Measurements from ENCODE around the gene WDR11. TPM values are rescaled to one million over a fixed set of nuclear protein-coding genes. Genes with fewer than 3 reads are reported as not detected.

Gene WDR11, protein sequence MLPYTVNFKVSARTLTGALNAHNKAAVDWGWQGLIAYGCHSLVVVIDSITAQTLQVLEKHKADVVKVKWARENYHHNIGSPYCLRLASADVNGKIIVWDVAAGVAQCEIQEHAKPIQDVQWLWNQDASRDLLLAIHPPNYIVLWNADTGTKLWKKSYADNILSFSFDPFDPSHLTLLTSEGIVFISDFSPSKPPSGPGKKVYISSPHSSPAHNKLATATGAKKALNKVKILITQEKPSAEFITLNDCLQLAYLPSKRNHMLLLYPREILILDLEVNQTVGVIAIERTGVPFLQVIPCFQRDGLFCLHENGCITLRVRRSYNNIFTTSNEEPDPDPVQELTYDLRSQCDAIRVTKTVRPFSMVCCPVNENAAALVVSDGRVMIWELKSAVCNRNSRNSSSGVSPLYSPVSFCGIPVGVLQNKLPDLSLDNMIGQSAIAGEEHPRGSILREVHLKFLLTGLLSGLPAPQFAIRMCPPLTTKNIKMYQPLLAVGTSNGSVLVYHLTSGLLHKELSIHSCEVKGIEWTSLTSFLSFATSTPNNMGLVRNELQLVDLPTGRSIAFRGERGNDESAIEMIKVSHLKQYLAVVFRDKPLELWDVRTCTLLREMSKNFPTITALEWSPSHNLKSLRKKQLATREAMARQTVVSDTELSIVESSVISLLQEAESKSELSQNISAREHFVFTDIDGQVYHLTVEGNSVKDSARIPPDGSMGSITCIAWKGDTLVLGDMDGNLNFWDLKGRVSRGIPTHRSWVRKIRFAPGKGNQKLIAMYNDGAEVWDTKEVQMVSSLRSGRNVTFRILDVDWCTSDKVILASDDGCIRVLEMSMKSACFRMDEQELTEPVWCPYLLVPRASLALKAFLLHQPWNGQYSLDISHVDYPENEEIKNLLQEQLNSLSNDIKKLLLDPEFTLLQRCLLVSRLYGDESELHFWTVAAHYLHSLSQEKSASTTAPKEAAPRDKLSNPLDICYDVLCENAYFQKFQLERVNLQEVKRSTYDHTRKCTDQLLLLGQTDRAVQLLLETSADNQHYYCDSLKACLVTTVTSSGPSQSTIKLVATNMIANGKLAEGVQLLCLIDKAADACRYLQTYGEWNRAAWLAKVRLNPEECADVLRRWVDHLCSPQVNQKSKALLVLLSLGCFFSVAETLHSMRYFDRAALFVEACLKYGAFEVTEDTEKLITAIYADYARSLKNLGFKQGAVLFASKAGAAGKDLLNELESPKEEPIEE
- total RNA-seq, result 10 to 100 TPM; 77.6 to 91.5 TPM
- polyA plus RNA-seq (ENCODE audit: insufficient read length in 2 of 2), result 10 to 100 TPM; 68.4 to 70.8 TPM
- long read RNA-seq, donor 1, full-length matches to known transcripts, result 26 of 35 reads
- long read RNA-seq, donor 1, partial matches to known transcripts, result 9 of 35 reads
- long read RNA-seq, donor 1, other reads (novel, unspliced or antisense), result 0 of 35 reads
- long read RNA-seq, donor 2, full-length matches to known transcripts, result 4 of 4 reads
- long read RNA-seq, donor 2, partial matches to known transcripts, result 0 of 4 reads
- long read RNA-seq, donor 2, other reads (novel, unspliced or antisense), result 0 of 4 reads
- long read RNA-seq, donor 3, full-length matches to known transcripts, result 5 of 5 reads
- long read RNA-seq, donor 3, partial matches to known transcripts, result 0 of 5 reads
- long read RNA-seq, donor 3, other reads (novel, unspliced or antisense), result 0 of 5 reads
- long read RNA-seq, donor 4, full-length matches to known transcripts, result 14 of 20 reads
- long read RNA-seq, donor 4, partial matches to known transcripts, result 6 of 20 reads
- long read RNA-seq, donor 4, other reads (novel, unspliced or antisense), result 0 of 20 reads

DNA sequence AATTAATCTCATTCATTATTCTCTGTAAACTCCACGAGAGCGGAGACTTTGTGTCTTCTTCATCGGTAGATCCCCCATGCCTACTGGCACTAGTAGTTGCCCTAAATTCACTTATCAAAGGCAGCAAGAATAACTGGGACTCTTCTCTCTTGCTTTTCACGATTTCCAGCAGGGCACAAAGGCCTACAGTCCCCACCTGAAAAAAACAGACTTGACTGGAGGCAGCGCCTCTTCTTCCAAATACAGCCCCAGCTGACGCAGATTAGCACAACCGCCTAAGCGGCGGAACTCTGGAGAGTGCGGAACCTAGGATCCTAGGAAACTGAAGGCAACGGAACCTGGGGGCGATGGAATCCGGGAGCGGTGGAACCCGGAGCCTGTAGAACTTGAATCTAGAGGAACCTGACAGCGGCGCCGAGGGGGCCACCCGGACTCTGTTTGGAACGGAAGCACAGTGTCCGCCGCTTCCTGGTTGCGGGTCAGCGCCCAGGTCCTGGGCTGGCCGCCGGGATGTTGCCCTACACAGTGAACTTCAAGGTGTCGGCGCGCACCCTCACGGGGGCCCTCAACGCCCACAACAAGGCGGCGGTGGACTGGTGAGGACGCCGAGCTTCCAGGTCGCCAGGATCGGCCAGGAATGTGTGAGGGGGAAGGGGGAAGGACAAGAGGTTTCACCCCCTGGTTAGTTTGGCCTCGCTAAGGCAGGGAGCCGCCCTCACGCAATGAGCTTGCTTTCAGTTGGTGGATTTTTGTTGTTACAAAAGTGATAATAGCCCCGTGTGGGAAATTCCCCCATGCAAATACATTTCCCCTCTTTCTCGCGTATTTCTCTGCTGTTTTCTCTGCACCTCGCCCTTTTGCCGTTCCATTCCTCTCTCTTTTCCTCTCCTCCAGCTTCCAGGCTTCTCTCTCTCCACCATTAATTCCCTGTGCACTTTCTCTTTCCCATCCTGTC is at the start of gene WDR11:
WDR11 (plus strand) TSS at position 452 of the 955 bp plus-strand sequence; CDS start at position 511, 59 bp downstream.
- Histone ChIP-seq H3K27me3 (ENCODE audit: control insufficient read depth, insufficient read depth, low read length) (no peaks in the 10 kb centered on the region), H3K4me3 (ENCODE audit: low read depth, low read length) (peak within 1 kb of the TSS; percentile 61), H3K9me3 (ENCODE audit: control insufficient read depth, insufficient read depth, low read length) (no peaks in the 10 kb centered on the region), H3K4me1 (ENCODE audit: control insufficient read depth, insufficient read depth, low read length) (peaks cover 4% of the 10 kb centered on the region), H3K27ac (ENCODE audit: low read depth, low read length) (peak within 1 kb of the TSS; percentile 82), H3K36me3 (ENCODE audit: control insufficient read depth, insufficient read depth, low read length) (no peaks in the 10 kb centered on the region)
- peak; percentile 75 to 98 (median 86) for DNase-seq (ENCODE audit: low read depth in 4 of 6, low spot score in 6 of 6)
- 3% methylated on average over 43 of the region's 45 CpGs for WGBS (ENCODE audit: insufficient coverage)

DNA sequence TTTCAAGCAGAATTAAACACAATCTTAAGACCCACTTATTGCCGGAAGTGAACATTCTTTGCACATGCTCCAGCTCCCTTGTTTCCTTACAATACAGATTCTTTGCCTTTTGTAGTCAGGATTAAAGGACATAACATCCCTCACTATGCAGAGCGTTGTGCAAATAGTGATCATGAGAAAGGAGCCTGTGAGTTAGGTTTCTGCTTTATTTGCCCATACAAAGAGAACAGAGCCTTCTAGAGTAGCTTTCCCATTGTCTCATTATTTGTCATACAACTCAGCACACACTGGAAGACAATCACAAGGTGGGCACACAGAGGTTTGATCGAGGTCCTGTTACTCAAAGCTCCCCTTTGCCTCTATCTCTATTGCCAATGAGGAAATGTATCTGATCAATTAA is 48.2 kb upstream of the WDR11 start:
- Histone ChIP-seq H3K27ac (ENCODE audit: low read depth, low read length) (no peak overlapping the region), H3K4me3 (ENCODE audit: low read depth, low read length) (no peak overlapping the region), H3K36me3 (ENCODE audit: control insufficient read depth, insufficient read depth, low read length) (no peaks in the 10 kb centered on the region), H3K27me3 (ENCODE audit: control insufficient read depth, insufficient read depth, low read length) (no peaks in the 10 kb centered on the region), H3K9me3 (ENCODE audit: control insufficient read depth, insufficient read depth, low read length) (no peaks in the 10 kb centered on the region), H3K4me1 (ENCODE audit: control insufficient read depth, insufficient read depth, low read length) (no peaks in the 10 kb centered on the region)
- no CpG with 5 or more reads among the region's 3 CpGs for whole genome bisulfite sequencing (ENCODE audit: insufficient coverage)
- DNase-seq (ENCODE audit: low read depth in 4 of 6, low spot score in 6 of 6), result no peak

- no peaks in the 10 kb centered on the region for H3K4me1 ChIP-seq (ENCODE audit: control insufficient read depth, insufficient read depth, low read length)
- peak in 1 of 6 donors; percentile 70 for DNase-seq (ENCODE audit: low read depth in 4 of 6, low spot score in 6 of 6)
- no peaks in the 10 kb centered on the region for H3K27me3 ChIP-seq (ENCODE audit: control insufficient read depth, insufficient read depth, low read length)
- no peak overlapping the region for H3K4me3 ChIP-seq (ENCODE audit: low read depth, low read length)
- H3K9me3 ChIP-seq (ENCODE audit: control insufficient read depth, insufficient read depth, low read length), result no peaks in the 10 kb centered on the region
- no peak overlapping the region for H3K27ac ChIP-seq (ENCODE audit: low read depth, low read length)
- WGBS (ENCODE audit: insufficient coverage), result 75% methylated on average over 1 of the region's 5 CpGs
- H3K36me3 ChIP-seq (ENCODE audit: control insufficient read depth, insufficient read depth, low read length), result no peaks in the 10 kb centered on the region
Measured at GRCh38 chr10:120803972-120804371, 47.2 kb upstream of the WDR11 start.

- no peak overlapping the region for H3K27ac ChIP-seq (ENCODE audit: low read depth, low read length)
- H3K27me3 ChIP-seq (ENCODE audit: control insufficient read depth, insufficient read depth, low read length), result no peaks in the 10 kb centered on the region
- H3K4me1 ChIP-seq (ENCODE audit: control insufficient read depth, insufficient read depth, low read length), result peaks cover under 1% of the 10 kb centered on the region
- H3K36me3 ChIP-seq (ENCODE audit: control insufficient read depth, insufficient read depth, low read length), result no peaks in the 10 kb centered on the region
- no peak for DNase-seq (ENCODE audit: low read depth in 4 of 6, low spot score in 6 of 6)
- no peak overlapping the region for H3K4me3 ChIP-seq (ENCODE audit: low read depth, low read length)
- WGBS (ENCODE audit: insufficient coverage), result 85% methylated on average over 6 of the region's 7 CpGs
- no peaks in the 10 kb centered on the region for H3K9me3 ChIP-seq (ENCODE audit: control insufficient read depth, insufficient read depth, low read length)
Measured at GRCh38 chr10:120805014-120805812, 45.9 kb upstream of the WDR11 start.

- Histone ChIP-seq H3K9me3 (ENCODE audit: control insufficient read depth, insufficient read depth, low read length) (no peaks in the 10 kb centered on the region), H3K4me3 (ENCODE audit: low read depth, low read length) (no peak overlapping the region), H3K36me3 (ENCODE audit: control insufficient read depth, insufficient read depth, low read length) (no peaks in the 10 kb centered on the region), H3K27me3 (ENCODE audit: control insufficient read depth, insufficient read depth, low read length) (no peaks in the 10 kb centered on the region), H3K4me1 (ENCODE audit: control insufficient read depth, insufficient read depth, low read length) (peaks cover 3% of the 10 kb centered on the region), H3K27ac (ENCODE audit: low read depth, low read length) (no peak overlapping the region)
- WGBS (ENCODE audit: insufficient coverage), result 83% methylated on average over 1 of the region's 2 CpGs
- DNase-seq (ENCODE audit: low read depth in 4 of 6, low spot score in 6 of 6), result no peak
Measured at GRCh38 chr10:120806081-120806480, 45.1 kb upstream of the WDR11 start.

GRCh38 chr10:120810298-120810697 is 40.9 kb upstream of the WDR11 start:
- Histone ChIP-seq H3K27ac (ENCODE audit: low read depth, low read length) (no peak overlapping the region), H3K27me3 (ENCODE audit: control insufficient read depth, insufficient read depth, low read length) (no peaks in the 10 kb centered on the region), H3K4me1 (ENCODE audit: control insufficient read depth, insufficient read depth, low read length) (peaks cover 3% of the 10 kb centered on the region), H3K4me3 (ENCODE audit: low read depth, low read length) (no peak overlapping the region), H3K9me3 (ENCODE audit: control insufficient read depth, insufficient read depth, low read length) (no peaks in the 10 kb centered on the region), H3K36me3 (ENCODE audit: control insufficient read depth, insufficient read depth, low read length) (no peaks in the 10 kb centered on the region)
- DNase-seq (ENCODE audit: low read depth in 4 of 6, low spot score in 6 of 6), result peak in 1 of 6 donors; percentile 23
- 38% methylated on average over 2 of the region's 2 CpGs for WGBS (ENCODE audit: insufficient coverage)

DNA sequence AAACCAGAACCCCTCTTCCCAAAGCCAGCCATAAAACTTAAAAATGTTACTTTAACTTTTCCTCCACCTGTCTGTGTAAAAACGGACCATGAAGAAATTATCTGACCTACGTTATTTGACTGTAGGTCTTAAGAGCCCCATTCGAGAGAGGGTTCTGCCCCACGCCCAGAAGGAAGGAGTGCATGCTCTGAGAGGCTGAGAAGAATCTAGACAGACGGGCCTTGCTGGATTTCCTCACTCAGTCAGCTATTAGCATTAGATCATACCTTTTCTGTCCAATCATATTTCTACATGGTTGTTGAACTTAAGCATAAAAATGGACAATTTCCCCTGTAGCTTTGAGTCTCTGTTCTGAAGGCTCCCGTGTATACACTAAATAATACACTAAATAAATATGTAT is 38.1 kb upstream of the WDR11 start:
- Histone ChIP-seq H3K9me3 (ENCODE audit: control insufficient read depth, insufficient read depth, low read length) (no peaks in the 10 kb centered on the region), H3K27ac (ENCODE audit: low read depth, low read length) (no peak overlapping the region), H3K27me3 (ENCODE audit: control insufficient read depth, insufficient read depth, low read length) (no peaks in the 10 kb centered on the region), H3K4me3 (ENCODE audit: low read depth, low read length) (no peak overlapping the region), H3K4me1 (ENCODE audit: control insufficient read depth, insufficient read depth, low read length) (peaks cover 3% of the 10 kb centered on the region), H3K36me3 (ENCODE audit: control insufficient read depth, insufficient read depth, low read length) (no peaks in the 10 kb centered on the region)
- WGBS (ENCODE audit: insufficient coverage), result 96% methylated on average over 3 of the region's 6 CpGs
- DNase-seq (ENCODE audit: low read depth in 4 of 6, low spot score in 6 of 6), result no peak
